Upper lobe of right lung (tissue), 1 donor: Measurements from ENCODE around the gene DGKQ. TPM values are rescaled to one million over a fixed set of nuclear protein-coding genes. Genes with fewer than 3 reads are reported as not detected.

Experiments
- ATAC-seq: fragments of 200-7000 bp; cut with Tn5 transposase; one replicate; pipeline ENCODE4 v1.9.1; 2020; ENCODE audit warnings: mild to moderate bottlenecking, moderate library complexity
- DNase-seq: peaks from one replicate; pipeline ENCODE4 v3.0.0-alpha.2; 2020
- H3K27ac ChIP-seq: fragments of 200-600 bp; one replicate; pipeline ENCODE4 v1.8.0; 2022
- H3K27me3 ChIP-seq: fragments of 200-600 bp; one replicate; pipeline ENCODE4 v1.8.0; 2022; ENCODE audit warnings: mild to moderate bottlenecking
- H3K36me3 ChIP-seq: fragments of 200-600 bp; one replicate; pipeline ENCODE4 v1.8.0; 2022
- H3K4me1 ChIP-seq: fragments of 200-600 bp; one replicate; pipeline ENCODE4 v1.8.0; 2022
- H3K4me3 ChIP-seq: fragments of 200-600 bp; one replicate; pipeline ENCODE4 v1.8.0; 2022; ENCODE audit warnings: mild to moderate bottlenecking
- H3K9me3 ChIP-seq: fragments of 200-600 bp; one replicate; pipeline ENCODE4 v1.8.0; 2022
- intact Hi-C: fragments of 100-400 bp; cut with DNase I; formaldehyde crosslinking; loops from one replicate; pipeline ENCODE4 v1.11.0; 2022
- total RNA-seq: library from RNA; stranded (reverse); fragmentation: NEBNext Ultra II Directional; extraction: Animal tissue kit (Norgen Biotek cat#: 25700); gene quantifications from one replicate; pipeline ENCODE4 v1.2.1, GENCODE V29; 2021
- TF ChIP-seq, protein P1 (sequence below): fragments of 200-600 bp; IDR thresholded peaks from one replicate; pipeline ENCODE4 v1.8.0; 2022; ENCODE audit warnings: antibody characterized with exemption
- donor health status: DM: no; HTN: yes; CAD: no; lungs with severe emphysema.

The DGKQ gene
- total RNA-seq, 1 donor from 2014 or later = 19.1 TPM

DNA sequence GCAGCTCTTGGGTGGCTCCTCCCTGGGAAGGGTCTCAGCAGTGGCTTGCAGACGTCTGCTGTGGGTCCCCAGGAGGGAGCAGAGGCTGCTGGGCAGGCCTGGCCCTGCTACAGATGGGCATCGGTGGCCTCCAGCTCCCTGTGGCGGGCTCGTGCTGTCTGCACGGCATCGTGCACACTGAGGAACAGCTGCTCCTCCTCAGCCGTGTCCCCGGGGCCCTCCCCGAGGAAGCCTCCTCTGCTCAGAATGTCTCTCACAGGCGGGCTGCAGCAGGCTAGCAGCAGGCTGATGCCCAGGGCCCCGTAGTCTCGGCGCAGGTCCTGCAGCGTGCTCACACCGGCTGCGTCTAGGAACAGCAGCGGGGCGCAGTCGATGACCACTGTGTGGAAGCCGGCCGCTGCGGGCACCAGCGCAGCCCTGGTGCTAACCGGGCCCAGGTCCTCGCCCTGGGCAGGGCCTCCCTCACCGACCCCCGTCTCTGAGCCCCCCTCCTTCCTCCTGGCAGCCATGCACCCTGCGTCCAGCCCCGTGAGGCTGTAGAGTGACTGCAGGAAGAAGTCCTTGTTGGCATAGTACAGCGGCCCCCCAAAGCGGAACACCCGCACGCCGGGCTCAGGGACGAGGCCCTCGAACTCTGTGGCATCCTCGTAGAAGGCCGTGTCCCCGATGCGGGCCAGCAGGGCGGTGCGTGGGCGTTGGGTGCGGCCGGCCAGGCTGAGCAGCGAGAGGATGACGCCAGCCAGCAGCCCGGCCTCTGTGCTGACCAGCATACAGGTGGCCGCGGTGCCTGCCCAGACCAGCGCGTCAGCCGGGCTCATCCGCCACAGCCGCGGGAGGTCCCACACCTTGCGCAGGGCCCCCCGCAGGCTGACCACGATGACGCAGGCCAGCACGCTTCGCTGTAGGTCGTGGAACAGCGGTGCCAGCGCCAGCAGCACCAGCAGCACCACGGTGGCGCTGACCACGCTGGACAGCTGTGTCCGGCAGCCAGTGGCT is 15.7 kb upstream of the DGKQ start:
- H3K4me3 ChIP-seq = no peak overlapping the region
- no peaks in the 10 kb centered on the region for H3K36me3 ChIP-seq
- DNase-seq (no peak), ATAC-seq (no peak)
- TF ChIP-seq, protein P1, sequence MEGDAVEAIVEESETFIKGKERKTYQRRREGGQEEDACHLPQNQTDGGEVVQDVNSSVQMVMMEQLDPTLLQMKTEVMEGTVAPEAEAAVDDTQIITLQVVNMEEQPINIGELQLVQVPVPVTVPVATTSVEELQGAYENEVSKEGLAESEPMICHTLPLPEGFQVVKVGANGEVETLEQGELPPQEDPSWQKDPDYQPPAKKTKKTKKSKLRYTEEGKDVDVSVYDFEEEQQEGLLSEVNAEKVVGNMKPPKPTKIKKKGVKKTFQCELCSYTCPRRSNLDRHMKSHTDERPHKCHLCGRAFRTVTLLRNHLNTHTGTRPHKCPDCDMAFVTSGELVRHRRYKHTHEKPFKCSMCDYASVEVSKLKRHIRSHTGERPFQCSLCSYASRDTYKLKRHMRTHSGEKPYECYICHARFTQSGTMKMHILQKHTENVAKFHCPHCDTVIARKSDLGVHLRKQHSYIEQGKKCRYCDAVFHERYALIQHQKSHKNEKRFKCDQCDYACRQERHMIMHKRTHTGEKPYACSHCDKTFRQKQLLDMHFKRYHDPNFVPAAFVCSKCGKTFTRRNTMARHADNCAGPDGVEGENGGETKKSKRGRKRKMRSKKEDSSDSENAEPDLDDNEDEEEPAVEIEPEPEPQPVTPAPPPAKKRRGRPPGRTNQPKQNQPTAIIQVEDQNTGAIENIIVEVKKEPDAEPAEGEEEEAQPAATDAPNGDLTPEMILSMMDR = no peak
- H3K27me3 ChIP-seq = no peaks in the 10 kb centered on the region
- H3K9me3 ChIP-seq = no peaks in the 10 kb centered on the region
- H3K27ac ChIP-seq = no peak overlapping the region
- intact Hi-C loops = no loop called here
- peaks cover 37% of the 10 kb centered on the region for H3K4me1 ChIP-seq

DNA sequence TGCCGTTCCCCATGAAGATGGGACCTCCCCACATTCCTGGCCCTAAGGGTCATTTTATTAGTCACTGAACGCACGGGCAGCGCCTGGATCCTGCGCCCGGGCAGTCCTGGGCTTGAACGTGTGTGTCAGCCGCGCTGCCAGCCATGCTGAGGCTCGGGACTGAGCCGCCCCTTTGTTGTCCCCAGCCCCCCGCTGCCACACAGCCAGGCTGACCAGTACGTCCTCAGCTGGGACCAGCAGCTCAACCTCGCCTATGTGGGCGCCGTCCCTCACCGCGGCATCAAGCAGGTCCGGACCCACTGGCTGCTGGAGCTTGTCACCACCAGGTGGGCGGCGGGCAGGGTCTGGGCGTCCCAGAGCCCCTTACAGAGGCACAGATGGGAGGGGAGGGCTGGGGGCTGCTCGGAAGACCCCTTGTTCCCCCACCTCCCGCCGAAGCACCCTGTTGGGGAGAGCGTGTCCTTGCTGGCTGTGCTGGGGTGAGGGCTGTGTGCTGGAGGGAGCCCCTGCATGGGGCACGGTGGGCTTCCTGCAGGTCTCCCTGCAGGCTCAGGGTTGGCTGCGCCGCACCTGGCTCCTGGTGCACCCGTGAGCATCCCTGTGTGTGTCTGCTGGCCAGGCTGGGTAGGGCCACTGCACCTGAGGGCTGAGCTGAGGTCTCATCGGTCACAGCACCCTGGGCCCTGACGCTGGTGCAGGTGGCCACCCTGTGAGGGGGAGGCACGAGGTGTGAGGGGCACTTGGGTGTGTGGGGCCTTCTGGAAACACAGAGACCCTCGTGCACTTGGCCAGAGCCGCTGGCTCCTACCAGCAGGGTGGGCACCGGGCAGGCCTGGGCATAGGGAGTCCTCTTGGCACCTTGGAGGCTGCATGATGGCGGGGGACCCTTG is 14.5 kb upstream of the DGKQ start:
- no peaks in the 10 kb centered on the region for H3K9me3 ChIP-seq
- no peaks in the 10 kb centered on the region for H3K27me3 ChIP-seq
- H3K4me1 ChIP-seq = peaks cover 31% of the 10 kb centered on the region
- ATAC-seq (no peak), DNase-seq (no peak)
- H3K4me3 ChIP-seq = peak overlapping the region; percentile 69
- no peaks in the 10 kb centered on the region for H3K36me3 ChIP-seq
- intact Hi-C loops = no loop called here
- TF ChIP-seq, protein P1 = no peak
- no peak overlapping the region for H3K27ac ChIP-seq

DNA sequence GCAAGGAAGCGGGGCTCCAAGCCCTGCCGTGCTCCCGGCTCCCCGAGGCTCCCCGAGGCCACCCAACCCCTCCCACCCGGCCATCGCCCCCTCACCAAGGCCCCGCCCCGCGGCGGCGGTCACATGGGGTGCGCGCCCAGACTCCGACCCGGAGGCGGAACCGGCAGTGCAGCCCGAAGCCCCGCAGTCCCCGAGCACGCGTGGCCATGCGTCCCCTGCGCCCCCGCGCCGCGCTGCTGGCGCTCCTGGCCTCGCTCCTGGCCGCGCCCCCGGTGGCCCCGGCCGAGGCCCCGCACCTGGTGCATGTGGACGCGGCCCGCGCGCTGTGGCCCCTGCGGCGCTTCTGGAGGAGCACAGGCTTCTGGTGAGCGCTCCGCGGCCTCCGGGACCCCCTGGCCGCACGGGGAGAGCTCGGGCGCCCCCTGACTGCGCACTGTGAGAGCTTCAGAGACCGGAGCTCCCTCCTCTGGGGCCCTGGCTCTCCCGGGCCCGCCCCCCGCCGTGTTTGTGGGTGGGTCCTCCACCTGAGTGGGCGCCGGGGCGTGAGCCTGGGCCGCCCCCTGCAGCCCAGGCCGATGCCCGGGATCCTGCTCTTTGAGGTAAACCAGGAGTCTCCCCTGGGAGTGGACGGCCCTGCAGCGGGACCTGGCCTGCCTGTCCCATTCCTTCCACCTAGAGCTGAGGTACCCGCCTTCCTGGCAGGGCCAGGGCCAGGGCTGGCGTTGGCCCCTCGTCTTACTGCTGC is 13.7 kb upstream of the DGKQ start, which contains the start of gene IDUA:
Gene IDUA, plus strand, starts transcription at position 166 of the 745 bp plus-strand sequence. Its CDS starts 41 bp downstream, at position 207.
- TF ChIP-seq, protein P1 = peak; percentile 54
- Histone ChIP-seq H3K36me3 (no peaks in the 10 kb centered on the region), H3K27ac (peak within 1 kb of the TSS; percentile 76)

DNA sequence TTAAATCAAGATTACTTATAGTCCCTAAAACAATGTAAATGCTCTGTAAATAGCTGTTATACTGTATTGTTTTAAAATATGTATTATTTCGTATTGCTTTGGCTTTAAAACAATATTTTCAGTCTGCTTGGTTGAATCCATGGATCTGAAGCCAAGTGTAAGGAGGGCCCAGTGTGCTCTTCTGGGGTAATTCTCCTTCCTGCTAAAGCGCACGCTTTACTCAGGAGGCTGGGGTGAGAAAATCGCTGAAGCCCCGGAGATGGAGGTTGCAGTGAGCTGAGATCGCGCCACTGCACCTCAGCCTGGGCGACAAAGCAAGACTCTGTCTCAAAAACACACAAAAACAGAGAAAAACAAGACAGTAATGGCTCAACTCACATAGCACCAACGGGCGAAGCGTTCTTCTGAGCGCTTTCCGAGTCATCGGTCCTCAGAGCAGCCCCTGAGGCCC is 13.1 kb upstream of the DGKQ start:
- no peak for DNase-seq
- Histone ChIP-seq H3K36me3 (no peaks in the 10 kb centered on the region), H3K27ac (peak overlapping the region; percentile 76), H3K27me3 (no peaks in the 10 kb centered on the region), H3K4me3 (peak overlapping the region; percentile 69), H3K9me3 (no peaks in the 10 kb centered on the region), H3K4me1 (peaks cover 25% of the 10 kb centered on the region)
- intact Hi-C loops = no loop called here
- TF ChIP-seq, protein P1 = no peak
- peak; percentile 1 for ATAC-seq

More for the DNA sequence above, 13.7 kb upstream of the DGKQ start, which contains the start of gene IDUA:
- peak; percentile 95 for DNase-seq
- H3K27me3 ChIP-seq = no peaks in the 10 kb centered on the region
- ATAC-seq = peak; percentile 91
- H3K9me3 ChIP-seq = no peaks in the 10 kb centered on the region
- peaks cover 25% of the 10 kb centered on the region for H3K4me1 ChIP-seq
- peak within 1 kb of the TSS; percentile 69 for H3K4me3 ChIP-seq
- intact Hi-C loops = no loop called here
